HEK293T (cell line): ENCODE measurements around the gene PAK5.

ENCODE experiments used
- ELF4 ChIP-seq: fragments of 450-650 bp; IDR thresholded peaks from 2 replicates; pipeline ENCODE4 v1.6.1; 2017; ENCODE audit warnings: antibody characterized with exemption
- SP1 ChIP-seq: fragments of 450-650 bp; IDR thresholded peaks from 2 replicates; pipeline ENCODE4 v1.6.1; 2017
- SUZ12 ChIP-seq: fragments of 450-650 bp; IDR thresholded peaks from 2 replicates; pipeline ENCODE4 v1.6.1; 2016; ENCODE audit warnings: mild to moderate bottlenecking
- TARDBP ChIP-seq: fragments of 450-650 bp; IDR thresholded peaks from 2 replicates; pipeline ENCODE4 v1.6.1; 2016
- TF ChIP-seq, protein P1 (sequence below): fragments of 450-650 bp; IDR thresholded peaks from 2 replicates; pipeline ENCODE4 v1.6.1; 2016

DNA sequence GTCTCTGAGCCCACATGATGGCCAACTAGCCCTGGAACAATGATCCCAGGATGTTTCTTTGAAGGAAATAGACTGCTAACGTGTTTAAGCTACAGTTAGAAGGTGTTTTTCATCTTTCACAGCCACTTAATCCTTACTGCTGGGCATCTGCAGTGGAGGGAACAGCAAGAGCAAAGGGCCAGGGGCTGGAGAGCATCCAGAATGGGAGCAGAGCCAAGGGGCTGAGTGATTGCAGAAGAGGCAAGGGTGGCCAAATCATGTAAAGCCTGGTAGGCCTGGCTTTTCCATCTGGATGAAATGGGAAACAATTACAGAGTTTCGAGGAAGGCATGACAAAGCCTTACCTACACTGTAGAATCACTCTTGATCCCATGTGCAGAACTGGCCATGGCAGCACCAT lies 343.2 kb downstream of the PAK5 start:
- TF ChIP-seq SUZ12 (no peak), SP1 (no peak), TARDBP (no peak), ELF4 (no peak)
- TF ChIP-seq, protein P1, sequence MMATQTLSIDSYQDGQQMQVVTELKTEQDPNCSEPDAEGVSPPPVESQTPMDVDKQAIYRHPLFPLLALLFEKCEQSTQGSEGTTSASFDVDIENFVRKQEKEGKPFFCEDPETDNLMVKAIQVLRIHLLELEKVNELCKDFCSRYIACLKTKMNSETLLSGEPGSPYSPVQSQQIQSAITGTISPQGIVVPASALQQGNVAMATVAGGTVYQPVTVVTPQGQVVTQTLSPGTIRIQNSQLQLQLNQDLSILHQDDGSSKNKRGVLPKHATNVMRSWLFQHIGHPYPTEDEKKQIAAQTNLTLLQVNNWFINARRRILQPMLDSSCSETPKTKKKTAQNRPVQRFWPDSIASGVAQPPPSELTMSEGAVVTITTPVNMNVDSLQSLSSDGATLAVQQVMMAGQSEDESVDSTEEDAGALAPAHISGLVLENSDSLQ, result no peak
